ENCODE data around the gene MEGF10.

Gene MEGF10

GRCh38 chr5:127508644-127509373 lies 218.2 kb downstream of the MEGF10 start:
- TF ChIP-seq EZH2 (IDR thresholded peaks at IDR 0.05) (no peak), FOXP2 (optimal IDR thresholded peaks at IDR 0.05; ENCODE audit: control extremely low read depth, extremely low read length, insufficient read depth) (no peak), POLR2AphosphoS5 (IDR thresholded peaks at IDR 0.05; ENCODE audit: borderline replicate concordance, low read depth, low read length) (no peak)
- Histone ChIP-seq H3K27ac (0 out of 2 replicates have a peak overlapping the region, but pooled peaks have one; percentile 4), H3K4me3 (no peak overlapping the region), H3K36me3 (ENCODE audit: insufficient read depth, low read length) (no peaks in the 10 kb centered on the region), H3K9ac (ENCODE audit: insufficient read length) (no peak overlapping the region), H3K9me3 (ENCODE audit: low read depth, low read length) (no peaks in the 10 kb centered on the region)
- no peak for DNase-seq (ENCODE audit: low read depth, low spot score)

Data from SK-N-MC (cell line).